MCF 10A (cell line): Measurements from ENCODE around the gene ACMSD. TPM values are rescaled to one million over a fixed set of nuclear protein-coding genes. Genes with fewer than 3 reads are reported as not detected.

ENCODE experiments used
- BruUV-seq: library from RNA; stranded (reverse); fragments of 400-500 nt; replicated peaks from 2 replicates; lab custom pipeline; 2021; lab: Mats Ljungman, UMichigan
- CTCF ChIA-PET: fragments of 300-600 bp; sonication (Branson Sonifier 250); formaldehyde crosslinking; extraction: SDS; loops from one replicate; lab custom pipeline; 2021; ENCODE audit warnings: antibody characterized with exemption, inconsistent platforms; lab: Yijun Ruan, JAX
- POLR2A ChIA-PET: fragments of 300-600, 350-650 bp; sonication (Branson Sonifier 250); formaldehyde crosslinking; extraction: SDS; loops from one replicate; lab custom pipeline; 2020; ENCODE audit warnings: antibody characterized with exemption, inconsistent platforms; lab: Yijun Ruan, JAX
- DNase-seq: peaks from one replicate; pipeline ENCODE4 v3.0.0-alpha.2; 2018; ENCODE audit not compliant: unreplicated experiment
- H3K27ac Mint-ChIP-seq: one replicate; pipeline ENCODE4 v1.8.0; 2022; ENCODE audit warnings: mild to moderate bottlenecking, low read depth, mixed read lengths; ENCODE audit not compliant: unreplicated experiment
- H3K27me3 Mint-ChIP-seq: one replicate; pipeline ENCODE4 v1.8.0; 2022; ENCODE audit warnings: mixed read lengths; ENCODE audit not compliant: insufficient read depth, unreplicated experiment
- H3K36me3 Mint-ChIP-seq: one replicate; pipeline ENCODE4 v1.8.0; 2022; ENCODE audit warnings: mild to moderate bottlenecking, moderate library complexity, mixed read lengths; ENCODE audit not compliant: insufficient read depth, unreplicated experiment
- H3K4me1 Mint-ChIP-seq: one replicate; pipeline ENCODE4 v1.8.0; 2022; ENCODE audit warnings: mixed read lengths; ENCODE audit not compliant: insufficient read depth, unreplicated experiment
- H3K4me3 Mint-ChIP-seq: one replicate; pipeline ENCODE4 v1.8.0; 2022; ENCODE audit warnings: mild to moderate bottlenecking, moderate library complexity, mixed read lengths; ENCODE audit not compliant: unreplicated experiment
- H3K9me3 Mint-ChIP-seq: one replicate; pipeline ENCODE4 v1.8.0; 2022; ENCODE audit warnings: mixed read lengths; ENCODE audit not compliant: unreplicated experiment
- CTCF ChIP-seq: fragments of 200-600 bp; IDR thresholded peaks from one replicate; pipeline ENCODE4 v1.8.0; 2022; ENCODE audit warnings: antibody characterized with exemption, mild to moderate bottlenecking; ENCODE audit not compliant: unreplicated experiment
- intact Hi-C: fragments of 100-400 bp; cut with micrococcal nuclease; formaldehyde crosslinking; loops from 2 replicates; pipeline ENCODE4 v1.14.1; 2022
- total RNA-seq: library from RNA; stranded (reverse); gene quantifications from 2 replicates; pipeline ENCODE4 v1.2.3, GENCODE V29; 2022

Gene ACMSD
- total RNA-seq, 1 experiment from 2014 or later = not detected

GRCh38 chr2:134943540-134943939 is 105.1 kb downstream of the ACMSD start:
- POLR2A ChIA-PET = interaction anchor here (1.3 kb wide), 1 partner anchor 24 kb away, joined by 3 read pairs; no protein-coding TSS in a partner anchor
- H3K27ac Mint-ChIP-seq = no peak overlapping the region
- H3K9me3 Mint-ChIP-seq = no peaks in the 10 kb centered on the region
- CTCF ChIA-PET = no interaction called here
- DNase-seq = no peak
- peaks cover 7% of the 10 kb centered on the region for H3K4me1 Mint-ChIP-seq
- BruUV-seq = no TSS peak
- no peak for TF ChIP-seq CTCF
- no peaks in the 10 kb centered on the region for H3K27me3 Mint-ChIP-seq
- H3K4me3 Mint-ChIP-seq = no peak overlapping the region
- peaks cover 62% of the 10 kb centered on the region for H3K36me3 Mint-ChIP-seq
- intact Hi-C loops = no loop called here

GRCh38 chr2:134944975-134945374 is 106.6 kb downstream of the ACMSD start:
- ChIA-PET CTCF (no interaction called here), POLR2A (interaction anchor here (0.9 kb wide), 1 partner anchor 11 kb away, joined by 3 read pairs; no protein-coding TSS in a partner anchor)
- H3K27me3 Mint-ChIP-seq = no peaks in the 10 kb centered on the region
- TF ChIP-seq CTCF = no peak
- H3K4me1 Mint-ChIP-seq = peaks cover 7% of the 10 kb centered on the region
- no TSS peak for BruUV-seq
- DNase-seq = no peak
- H3K27ac Mint-ChIP-seq = peak overlapping the region; percentile 13
- no peak overlapping the region for H3K4me3 Mint-ChIP-seq
- H3K9me3 Mint-ChIP-seq = no peaks in the 10 kb centered on the region
- intact Hi-C loops = no loop called here
- H3K36me3 Mint-ChIP-seq = peaks cover 66% of the 10 kb centered on the region

- no peak for DNase-seq
- ChIA-PET CTCF (interaction anchor here (0.6 to 0.7 kb wide), 4 partner anchors 11 to 545 kb away, joined by 3 read pairs; no protein-coding TSS in a partner anchor), POLR2A (interaction anchor here (0.6 kb wide), 1 partner anchor 464 kb away, joined by 3 read pairs; no protein-coding TSS in a partner anchor)
- Mint-ChIP-seq H3K27me3 (no peaks in the 10 kb centered on the region), H3K27ac (no peak overlapping the region), H3K4me3 (no peak overlapping the region), H3K36me3 (peaks cover 71% of the 10 kb centered on the region), H3K9me3 (no peaks in the 10 kb centered on the region), H3K4me1 (peaks cover 7% of the 10 kb centered on the region)
- no TSS peak for BruUV-seq
- intact Hi-C loops = no loop called here
- no peak for TF ChIP-seq CTCF
Observed at GRCh38 chr2:134946073-134946472, 107.7 kb downstream of the ACMSD start.

GRCh38 chr2:134949981-134950708 is 111.7 kb downstream of the ACMSD start:
- H3K36me3 Mint-ChIP-seq = peaks cover 94% of the 10 kb centered on the region

More at GRCh38 chr2:134949981-134950708, 111.7 kb downstream of the ACMSD start:
- Mint-ChIP-seq H3K9me3 (no peaks in the 10 kb centered on the region), H3K4me1 (peaks cover 4% of the 10 kb centered on the region), H3K27ac (no peak overlapping the region), H3K4me3 (no peak overlapping the region), H3K27me3 (no peaks in the 10 kb centered on the region)
- DNase-seq = no peak
- ChIA-PET POLR2A (interaction anchor here (0.7 to 1.5 kb wide), 2 partner anchors 9 to 481 kb away, joined by 3 to 9 read pairs; no protein-coding TSS in a partner anchor), CTCF (no interaction called here)
- no TSS peak for BruUV-seq
- intact Hi-C loops = no loop called here
- TF ChIP-seq CTCF = no peak
